K562 (cell line): ENCODE measurements around the gene ORC3. TPM values are rescaled to one million over a fixed set of nuclear protein-coding genes. Genes with fewer than 3 reads are reported as not detected.
A peak's percentile ranks its signal among the peaks of the same experiment; 100 is the strongest.

Experiments
- ATAC-seq: fragments of 200-7000 bp; cut with Tn5 transposase; 3 replicates; pipeline ENCODE4 v1.9.1; 2020; ENCODE audit warnings: moderate library complexity
- BruUV-seq: library from RNA; stranded (reverse); fragments of 400-500 nt; replicated peaks from 2 replicates; lab custom pipeline; 2021; lab: Mats Ljungman, UMichigan
- CTCF ChIA-PET: fragments of 300-600 bp; formaldehyde crosslinking; extraction: SDS; loops from one replicate; lab custom pipeline; 2021; ENCODE audit warnings: low intra/inter-chr PET ratio; lab: Yijun Ruan, JAX
- POLR2A ChIA-PET: fragments of 300-600, 350-650 bp; sonication (Branson Sonifier 250); formaldehyde crosslinking; extraction: SDS; loops from one replicate; lab custom pipeline; 2021; ENCODE audit warnings: antibody characterized with exemption, inconsistent platforms; lab: Yijun Ruan, JAX
- DNase-seq, 4 experiments: peaks; one replicate each; pipeline versions ENCODE4 v3.0.0 to v3.0.0-alpha.2; 2011 to 2018; ENCODE audit warnings: low spot score in 3 of 4, mixed read lengths in 3 of 4; ENCODE audit errors: extremely low read depth in 1 of 4
- FAIRE-seq: peaks from 2 replicates; lab custom pipeline; 2011; peaks lifted over from hg19 to GRCh38; lab: Jason Lieb, UNC
- H2AFZ ChIP-seq: 2 replicates; pipeline ENCODE4 v1.6.0; 2011; ENCODE audit warnings: low read depth, low read length, control low read depth, inconsistent platforms
- H3K27ac ChIP-seq: fragments of 200-600 bp; 3 replicates; pipeline ENCODE4 v1.8.0; 2011; ENCODE audit warnings: low read depth, mild to moderate bottlenecking, control low read depth, inconsistent platforms, low read length, moderate library complexity, mixed read lengths; ENCODE audit errors: extremely low read depth
- H3K27me3 ChIP-seq, 2 experiments: fragments of 300-600 bp in 1 of 2; 2 replicates in 1 of 2; 3 replicates in 1 of 2; pipeline versions ENCODE4 v1.6.0 to v1.8.0; 2011; ENCODE audit warnings: inconsistent platforms in 2 of 2, low read length in 2 of 2, mild to moderate bottlenecking in 1 of 2, mixed read lengths in 1 of 2, moderate library complexity in 1 of 2; ENCODE audit not compliant: control insufficient read depth in 2 of 2, insufficient read depth in 2 of 2
- H3K36me3 ChIP-seq: fragments of 300-600 bp; 3 replicates; pipeline ENCODE4 v1.8.0; 2011; ENCODE audit warnings: mild to moderate bottlenecking, low read length, inconsistent platforms; ENCODE audit not compliant: control insufficient read depth, insufficient read depth
- H3K4me1 ChIP-seq, 2 experiments: fragments of 200-600 bp in 1 of 2; replicated peaks in 1 of 2; 2 replicates in 1 of 2; 3 replicates in 1 of 2; pipeline versions ENCODE4 v1.5.1 to v1.8.0; 2011; ENCODE audit warnings: inconsistent platforms in 2 of 2, low read length in 2 of 2, mild to moderate bottlenecking in 1 of 2, mixed read lengths in 1 of 2, moderate library complexity in 1 of 2; ENCODE audit not compliant: control insufficient read depth in 2 of 2, insufficient read depth in 2 of 2
- H3K4me2 ChIP-seq: 2 replicates; pipeline ENCODE4 v1.6.1; 2011; ENCODE audit warnings: low read length, control low read depth, inconsistent platforms, mixed read lengths; ENCODE audit not compliant: insufficient read depth
- H3K4me3 ChIP-seq: fragments of 200-600 bp; sonication (generic), shearing (Covaris generic); 2 replicates; pipeline ENCODE4 v1.5.1; 2016; ENCODE audit warnings: control low read depth, inconsistent platforms
- H3K79me2 ChIP-seq: fragments of 200-600 bp; 3 replicates; pipeline ENCODE4 v1.8.0; 2011; ENCODE audit warnings: low read length, inconsistent platforms; ENCODE audit not compliant: control insufficient read depth, insufficient read depth
- H3K9ac ChIP-seq, 2 experiments: 2 replicates each; pipeline versions ENCODE4 v1.6.0 to v1.6.1; 2011; ENCODE audit warnings: low read depth in 2 of 2, low read length in 2 of 2, control low read depth in 1 of 2, inconsistent platforms in 1 of 2, mild to moderate bottlenecking in 1 of 2, mixed read lengths in 1 of 2; ENCODE audit not compliant: insufficient read depth in 1 of 2
- H3K9me1 ChIP-seq: one replicate; pipeline ENCODE4 v1.6.0; 2011; ENCODE audit warnings: inconsistent platforms, mild to moderate bottlenecking, low read length, moderate library complexity; ENCODE audit not compliant: control insufficient read depth, insufficient read depth
- H3K9me3 ChIP-seq: replicated peaks from 2 replicates; pipeline ENCODE4 v1.5.1; 2011; ENCODE audit warnings: low read depth, low read length, inconsistent platforms; ENCODE audit not compliant: control insufficient read depth, insufficient read depth
- H4K20me1 ChIP-seq: replicated peaks from 2 replicates; pipeline ENCODE4 v1.6.1; 2011; ENCODE audit warnings: low read length, inconsistent platforms, mixed read lengths; ENCODE audit not compliant: control insufficient read depth, insufficient read depth
- ARID3B ChIP-seq: fragments of 250-450 bp; sonication (Bioruptor Pico); IDR thresholded peaks from 2 replicates; pipeline ENCODE4 v1.4.0; 2020; ENCODE audit warnings: borderline replicate concordance
- C11orf30 ChIP-seq: fragments of 450-650 bp; IDR thresholded peaks from 2 replicates; pipeline ENCODE4 v1.6.1; 2016; ENCODE audit warnings: low read depth, mild to moderate bottlenecking
- POLR2G ChIP-seq: fragments of 200-400 bp; formaldehyde crosslinking; IDR thresholded peaks from 2 replicates; pipeline ENCODE4 v1.6.1; 2017; ENCODE audit warnings: low read depth, mild to moderate bottlenecking, antibody characterized with exemption, low read length, moderate library complexity
- TRIM28 ChIP-seq: fragments of 450-650 bp; IDR thresholded peaks from 2 replicates; pipeline ENCODE4 v1.6.1; 2017
- WGBS: fragments of 100-300 bp; shearing (Covaris generic); methylation state at CpG from one replicate; pipeline ENCODE4 v1.1.6; 2016; ENCODE audit warnings: low coverage, mixed read lengths; ENCODE audit not compliant: insufficient coverage; ENCODE audit errors: missing lambda C conversion rate; 5-methylcytosine and 5-hydroxymethylcytosine counted together
- in situ Hi-C: fragments of 300-500 bp; cut with MboI; formaldehyde crosslinking; loops from 4 replicates; pipeline ENCODE4 v1.15.0; 2018; ENCODE audit warnings: inconsistent platforms, mixed read lengths
- intact Hi-C: fragments of 100-400 bp; cut with micrococcal nuclease; formaldehyde crosslinking; loops from 2 replicates; pipeline ENCODE4 v1.14.2; 2022
- polyA plus RNA-seq, 8 experiments: library from polyadenylated mRNA; depleted of rRNA in 4 of 8; stranded (reverse) in 5 of 8; unstranded in 3 of 8; fragments of >200 nt; fragmentation: Nextera tagmentation in 2 of 8; fragmentation: Illumina TruSeq in 1 of 8; extraction: Ambion mirVana in 2 of 8; extraction: Trizol in 1 of 8; gene quantifications; 2 replicates each; pipeline versions ENCODE4 v1.2.1 to v1.2.3, GENCODE V29; 2011 to 2014; ENCODE audit warnings: inconsistent platforms in 1 of 8, missing spikeins in 1 of 8
- total RNA-seq, 7 experiments: library from RNA; depleted of rRNA in 6 of 7; stranded (reverse); fragments of >200 nt in 6 of 7; fragmentation: Illumina TruSeq in 2 of 7; extraction: Trizol in 2 of 7; gene quantifications; 2 replicates each; pipeline versions ENCODE4 v1.2.1 to v1.2.3, GENCODE V29; 2011 to 2021; ENCODE audit warnings: low replicate concordance in 1 of 7

ORC3 gene
- total and polyA plus RNA-seq, 9 of the 15 experiments (the other 6 are each of a cell fraction or from before 2014, with no cell fraction given): 28.8 to 159 (median 74.8) TPM

GRCh38 chr6:87672641-87673040 lies 82.7 kb downstream of the ORC3 start:
- CTCF ChIA-PET: no interaction called here
- FAIRE-seq: no peak
- BruUV-seq: no TSS peak
- Histone ChIP-seq H3K9me1 (no peaks in the 10 kb centered on the region), H3K27me3 (no peaks in the 10 kb centered on the region), H3K4me1 (0 out of 5 replicates have a peak, but pooled peaks cover 0 to 2% of the 10 kb centered on the region in 2 experiments), H3K36me3 (peaks cover 65% of the 10 kb centered on the region), H3K27ac (no peak overlapping the region), H3K9me3 (no peaks in the 10 kb centered on the region), H4K20me1 (0 out of 2 replicates have a peak, but pooled peaks cover 3% of the 10 kb centered on the region), H3K9ac (no peak overlapping the region), H3K4me3 (no peak overlapping the region), H3K4me2 (no peak overlapping the region), H3K79me2 (no peaks in the 10 kb centered on the region), H2AFZ (no peak overlapping the region)
- intact Hi-C loops: no loop called here
- in situ Hi-C loops: no loop called here
- POLR2A ChIA-PET: interaction anchor here (0.9 to 2.0 kb wide), 3 partner anchors 11 to 26 kb away, joined by 4 to 10 read pairs (median 6); no protein-coding TSS in a partner anchor
- WGBS: 68% methylated on average over 2 of the region's 2 CpGs
- peak; percentile 14 for ATAC-seq
- DNase-seq: no peak
- TF ChIP-seq TRIM28 (no peak), C11orf30 (no peak), ARID3B (CRISPR knock-in tag) (no peak), POLR2G (peak; percentile 33; the same call in 1 of the 2 replicates)
